ENCODE data around the gene HYCC2. TPM values are rescaled to one million over a fixed set of nuclear protein-coding genes. Genes with fewer than 3 reads are reported as not detected.
"Not testable (repeated sequence)": the region's sequence is repeated elsewhere in the genome, so short reads cannot be mapped to it uniquely, and the experiment has no call there.

Gene HYCC2
- total RNA-seq = 6.3 and 8.5 TPM in 2 replicates

GRCh38 chr2:201071479-201072200, at the start of gene HYCC2, which contains the start of gene NDUFB3:
HYCC2 (minus strand) TSS chr2:201071671; CDS start chr2:201024009, 47,662 bp downstream.
NDUFB3 (plus strand) TSS chr2:201072001; CDS start chr2:201078883, 6,882 bp downstream.
- DNase-seq (ENCODE audit: low read depth in 2 of 2) = peak; percentile 97

- peak in 1 of 2 donors; percentile 57 for DNase-seq (ENCODE audit: low read depth in 2 of 2)
Measured at GRCh38 chr2:201118961-201119854, 47.7 kb upstream of the HYCC2 start.

GRCh38 chr2:201118121-201118960, 46.9 kb upstream of the HYCC2 start:
- DNase-seq (ENCODE audit: low read depth in 2 of 2) = peak; percentile 88 to 89

- DNase-seq (ENCODE audit: low read depth in 2 of 2) = not testable (repeated sequence)
Measured at GRCh38 chr2:201117735-201118094, 46.2 kb upstream of the HYCC2 start.

- DNase-seq (ENCODE audit: low read depth in 2 of 2) = peak; percentile 87 to 93
Measured at GRCh38 chr2:201116959-201117734, 45.7 kb upstream of the HYCC2 start.

- DNase-seq (ENCODE audit: low read depth in 2 of 2) = peak; percentile 77 to 85
Measured at GRCh38 chr2:201116115-201116958, 44.9 kb upstream of the HYCC2 start, which contains the start of gene CFLAR. CFLAR (plus strand) TSS chr2:201116164; CDS start chr2:201129866, 13,702 bp downstream.

- peak in 1 of 2 donors; percentile 17 for DNase-seq (ENCODE audit: low read depth in 2 of 2)
Measured at GRCh38 chr2:201114846-201115245, 43.4 kb upstream of the HYCC2 start.

- peak in 1 of 2 donors; percentile 37 for DNase-seq (ENCODE audit: low read depth in 2 of 2)
Measured at GRCh38 chr2:201114350-201114749, 42.9 kb upstream of the HYCC2 start.

- DNase-seq (ENCODE audit: low read depth in 2 of 2) = no peak
Measured at GRCh38 chr2:201111096-201111495, 39.6 kb upstream of the HYCC2 start.

GRCh38 chr2:201110615-201111014, 39.1 kb upstream of the HYCC2 start:
- no peak for DNase-seq (ENCODE audit: low read depth in 2 of 2)

- DNase-seq (ENCODE audit: low read depth in 2 of 2) = no peak
Measured at GRCh38 chr2:201109186-201109585, 37.7 kb upstream of the HYCC2 start.

- no peak for DNase-seq (ENCODE audit: low read depth in 2 of 2)
Measured at GRCh38 chr2:201108341-201108740, 36.9 kb upstream of the HYCC2 start.

GRCh38 chr2:201107624-201108023, 36.2 kb upstream of the HYCC2 start:
- no peak for DNase-seq (ENCODE audit: low read depth in 2 of 2)

- no peak for DNase-seq (ENCODE audit: low read depth in 2 of 2)
Measured at GRCh38 chr2:201105759-201106158, 34.3 kb upstream of the HYCC2 start.

GRCh38 chr2:201100497-201100896, 29.0 kb upstream of the HYCC2 start:
- no peak for DNase-seq (ENCODE audit: low read depth in 2 of 2)

GRCh38 chr2:201093573-201093972, 22.1 kb upstream of the HYCC2 start:
- DNase-seq (ENCODE audit: low read depth in 2 of 2) = no peak

- DNase-seq (ENCODE audit: low read depth in 2 of 2) = no peak
Measured at GRCh38 chr2:201090574-201090973, 19.1 kb upstream of the HYCC2 start.

- no peak for DNase-seq (ENCODE audit: low read depth in 2 of 2)
Measured at GRCh38 chr2:201084863-201085262, 13.4 kb upstream of the HYCC2 start.

GRCh38 chr2:201074996-201075395, 3.5 kb upstream of the HYCC2 start:
- no peak for DNase-seq (ENCODE audit: low read depth in 2 of 2)

GRCh38 chr2:201073071-201073470, 1.6 kb upstream of the HYCC2 start:
- no peak for DNase-seq (ENCODE audit: low read depth in 2 of 2)

Data from lung microvascular endothelial cell (primary cell).